Erythroblast (primary cell): ENCODE measurements around the gene SUGCT.
"Not testable (repeated sequence)": the region's sequence is repeated elsewhere in the genome, so short reads cannot be mapped to it uniquely, and the experiment has no call there.

ENCODE experiments used
- GATA1 ChIP-seq: IDR thresholded peaks from 2 replicates; pipeline ENCODE4 v1.6.1; 2011; ENCODE audit warnings: low read depth, mild to moderate bottlenecking, control low read depth, low read length, moderate library complexity
- POLR2A ChIP-seq: IDR thresholded peaks from 2 replicates; pipeline ENCODE4 v1.6.1; 2011; ENCODE audit warnings: mild to moderate bottlenecking, low read length

- not testable (repeated sequence) for TF ChIP-seq POLR2A, GATA1
Observed at GRCh38 chr7:40414704-40415103, 279.9 kb downstream of the SUGCT start.
